Gastrocnemius medialis (tissue), 4 donors: ENCODE results near the gene CAPS2. TPM values are rescaled to one million over a fixed set of nuclear protein-coding genes. Genes with fewer than 3 reads are reported as not detected.

Source experiments
- ATAC-seq, 2 donors: fragments of 150-250 bp; one replicate each; pipeline ENCODE4 v1.9.1; 2016
- DNase-seq, 2 donors: peaks; one replicate each; pipeline ENCODE4 v3.0.0-alpha.2; 2019
- H3K27ac ChIP-seq, 4 donors: fragments of 200-600 bp; sonication (generic); 1 replicate in 1 of 4; 2 replicates in 3 of 4; pipeline ENCODE4 v1.5.1; 2016 to 2018; ENCODE audit warnings: mild to moderate bottlenecking in 2 of 4, moderate library complexity in 1 of 4
- H3K27me3 ChIP-seq, 3 donors: fragments of 200-600 bp; sonication (generic) in 2 of 3; 1 replicate in 1 of 3; 2 replicates in 2 of 3; pipeline versions ENCODE4 v1.5.1 to v1.6.0; 2016 to 2019; ENCODE audit warnings: mild to moderate bottlenecking in 1 of 3, moderate library complexity in 1 of 3
- H3K36me3 ChIP-seq, 2 donors: fragments of 200-600 bp; sonication (generic) in 1 of 2; one replicate each; pipeline ENCODE4 v1.5.1; 2017 to 2018
- H3K4me1 ChIP-seq, 2 donors: fragments of 200-600 bp; sonication (generic) in 1 of 2; one replicate each; pipeline ENCODE4 v1.5.1; 2016 to 2017; ENCODE audit warnings: mild to moderate bottlenecking in 2 of 2
- H3K4me3 ChIP-seq, 4 donors: fragments of 200-600 bp; sonication (generic) in 3 of 4; 1 replicate in 1 of 4; 2 replicates in 3 of 4; pipeline ENCODE4 v1.5.1; 2016 to 2019; ENCODE audit warnings: mild to moderate bottlenecking in 2 of 4
- H3K9me3 ChIP-seq, 3 donors: fragments of 200-600 bp; sonication (generic) in 2 of 3; 1 replicate in 1 of 3; 2 replicates in 2 of 3; pipeline ENCODE4 v1.5.1; 2016 to 2019
- CTCF ChIP-seq, 5 experiments: fragments of 450-650 bp in 3 of 5; fragments of 200-600 bp in 2 of 5; sonication (generic) in 2 of 5; IDR thresholded peaks in 4 of 5; conservative IDR thresholded peaks in 1 of 5; 1 replicate in 4 of 5; 2 replicates in 1 of 5; pipeline ENCODE4 v1.5.1; 2016 to 2019; ENCODE audit warnings: antibody characterized with exemption in 5 of 5, mild to moderate bottlenecking in 3 of 5, moderate library complexity in 3 of 5
- POLR2A ChIP-seq, 2 donors: fragments of 450-650 bp; IDR thresholded peaks; one replicate each; pipeline ENCODE4 v1.6.1; 2017; ENCODE audit warnings: antibody characterized with exemption in 2 of 2, mild to moderate bottlenecking in 2 of 2, moderate library complexity in 2 of 2
- in situ Hi-C, 4 donors: fragments of 200-750 bp; cut with MboI; loops; one replicate each; pipeline versions ENCODE4 v1.15.0 to v1.8.0; 2017; ENCODE audit warnings: low sequenced_read_pairs in 4 of 4
- intact Hi-C: fragments of 100-400 bp; cut with DNase I; formaldehyde crosslinking; loops from one replicate; pipeline ENCODE4 v1.15.1; 2023; ENCODE audit warnings: low total_unique reads
- total RNA-seq, 4 donors: library from RNA; depleted of rRNA; stranded (reverse); fragments of >200 nt; gene quantifications; one replicate each; pipeline versions ENCODE4 v1.1.0 to v1.2.3, GENCODE V29; 2016

Gene CAPS2
- total RNA-seq, 4 donors from 2014 or later, result 3.0 to 21.7 (median 13.6) TPM

DNA sequence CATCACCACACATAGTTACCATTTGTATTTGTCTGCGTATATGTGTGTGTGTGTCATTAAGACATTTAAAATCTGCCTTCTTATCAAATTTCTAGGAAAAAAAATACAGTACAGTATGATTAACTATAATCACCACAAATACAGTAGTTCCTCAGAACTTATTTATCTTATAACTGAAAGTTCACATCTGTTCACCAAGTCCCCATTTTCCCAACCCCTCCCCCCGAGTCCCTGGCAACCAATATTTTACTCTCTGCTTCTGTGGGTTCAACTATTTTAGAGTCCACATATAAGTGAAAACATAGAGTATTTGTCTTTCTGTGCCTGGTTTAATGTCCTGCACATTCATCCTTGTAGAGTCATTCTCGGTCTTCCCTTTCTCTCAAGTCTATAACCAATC is 12.3 kb downstream of the CAPS2 start:
- H3K4me3 ChIP-seq, result no peak overlapping the region
- no peak overlapping the region for H3K27ac ChIP-seq
- H3K27me3 ChIP-seq, result no peaks in the 10 kb centered on the region
- no peak for TF ChIP-seq POLR2A (IDR thresholded peaks at IDR 0.05)
- TF ChIP-seq CTCF (IDR thresholded peaks at IDR 0.05 in 4 of 5, conservative IDR thresholded peaks at IDR 0.05 in 1 of 5), result no peak
- in situ Hi-C loops (no loop called here), intact Hi-C loops (no loop called here)
- no peak for DNase-seq
- no peak for ATAC-seq
- no peaks in the 10 kb centered on the region for H3K4me1 ChIP-seq
- H3K9me3 ChIP-seq, result no peaks in the 10 kb centered on the region
- H3K36me3 ChIP-seq, result no peaks in the 10 kb centered on the region

- no peak for TF ChIP-seq CTCF (IDR thresholded peaks at IDR 0.05 in 4 of 5, conservative IDR thresholded peaks at IDR 0.05 in 1 of 5)
- TF ChIP-seq POLR2A (IDR thresholded peaks at IDR 0.05), result no peak
- Histone ChIP-seq H3K4me1 (no peaks in the 10 kb centered on the region), H3K27ac (no peak overlapping the region), H3K27me3 (no peaks in the 10 kb centered on the region), H3K9me3 (no peaks in the 10 kb centered on the region), H3K4me3 (no peak overlapping the region), H3K36me3 (no peaks in the 10 kb centered on the region)
- no peak for DNase-seq
- intact Hi-C loops, result no loop called here
- in situ Hi-C loops, result no loop called here
- no peak for ATAC-seq
Observed at GRCh38 chr12:75315518-75315917, 14.6 kb downstream of the CAPS2 start.

GRCh38 chr12:75311369-75311768 is 18.8 kb downstream of the CAPS2 start:
- no peaks in the 10 kb centered on the region for H3K4me1 ChIP-seq
- TF ChIP-seq CTCF (IDR thresholded peaks at IDR 0.05 in 4 of 5, conservative IDR thresholded peaks at IDR 0.05 in 1 of 5) (no peak), POLR2A (IDR thresholded peaks at IDR 0.05) (no peak)
- H3K9me3 ChIP-seq, result no peaks in the 10 kb centered on the region
- ATAC-seq, result no peak
- H3K4me3 ChIP-seq, result no peak overlapping the region
- no peaks in the 10 kb centered on the region for H3K36me3 ChIP-seq
- H3K27me3 ChIP-seq, result no peaks in the 10 kb centered on the region
- intact Hi-C loops, result no loop called here
- in situ Hi-C loops, result no loop called here
- DNase-seq, result no peak
- no peak overlapping the region for H3K27ac ChIP-seq

DNA sequence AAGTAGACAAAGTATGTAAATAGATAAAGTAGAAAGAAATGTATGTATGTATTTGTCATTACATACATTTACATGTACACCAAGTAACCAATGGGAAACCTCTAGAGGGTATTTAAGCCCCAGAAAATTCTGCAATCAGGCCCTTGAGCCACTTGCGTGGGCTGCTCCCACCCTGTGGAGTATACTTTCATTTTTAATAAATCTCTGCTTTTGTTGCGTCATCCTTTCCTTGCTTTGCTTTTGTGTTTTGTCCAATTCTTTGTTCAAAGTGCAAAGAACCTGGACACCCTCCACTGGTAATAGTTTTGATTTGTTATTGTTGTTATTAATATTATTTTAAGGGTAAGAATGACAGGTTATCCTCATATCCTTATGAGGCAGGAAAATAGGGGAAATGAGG is 21.8 kb downstream of the CAPS2 start:
- TF ChIP-seq CTCF (IDR thresholded peaks at IDR 0.05 in 4 of 5, conservative IDR thresholded peaks at IDR 0.05 in 1 of 5) (no peak), POLR2A (IDR thresholded peaks at IDR 0.05) (no peak)
- DNase-seq (no peak), ATAC-seq (no peak)
- Histone ChIP-seq H3K9me3 (no peaks in the 10 kb centered on the region), H3K4me1 (no peaks in the 10 kb centered on the region), H3K27ac (no peak overlapping the region), H3K4me3 (no peak overlapping the region), H3K36me3 (peaks cover 0 to 14% of the 10 kb centered on the region in 2 donors), H3K27me3 (no peaks in the 10 kb centered on the region)
- in situ Hi-C loops (no loop called here), intact Hi-C loops (no loop called here)
